ENCODE data around the gene BOD1. TPM values are rescaled to one million over a fixed set of nuclear protein-coding genes. Genes with fewer than 3 reads are reported as not detected.

Gene BOD1
- total RNA-seq, 1 donor from 2014 or later = 34.1 TPM

DNA sequence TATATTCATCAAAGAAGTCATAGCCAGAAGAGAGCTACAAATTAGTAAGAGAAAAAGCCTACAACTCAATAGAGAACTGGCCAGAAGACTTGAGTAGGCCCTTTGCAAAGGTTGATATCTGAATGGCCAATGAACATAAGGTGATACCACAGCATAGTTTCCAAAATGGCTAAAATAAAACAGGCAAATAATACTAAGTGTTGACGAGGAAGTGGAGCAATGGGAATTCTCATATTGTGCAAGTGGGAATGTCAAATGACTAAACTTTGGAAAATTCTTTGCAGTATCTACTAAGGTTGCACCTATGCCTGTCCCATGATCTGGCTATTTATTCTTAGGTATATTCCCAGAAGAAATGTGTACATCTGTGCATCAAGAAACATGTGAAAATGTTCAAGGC is 48.3 kb downstream of the BOD1 start:
- DNase-seq (ENCODE audit: extremely low spot score in 2 of 2) = no peak
- Histone ChIP-seq H3K36me3 (no peaks in the 10 kb centered on the region), H3K4me1 (peaks cover 7% of the 10 kb centered on the region), H3K9me3 (peaks cover 6% of the 10 kb centered on the region), H3K4me3 (no peak overlapping the region), H3K27me3 (no peaks in the 10 kb centered on the region), H3K27ac (no peak overlapping the region)
- intact Hi-C loops (cut with DNase I) = no loop called here
- TF ChIP-seq POLR2A (IDR thresholded peaks at IDR 0.05) (no peak), CTCF (IDR thresholded peaks at IDR 0.05) (no peak), POLR2AphosphoS5 (IDR thresholded peaks at IDR 0.05; ENCODE audit: insufficient read depth in 1 of 2, low read depth in 1 of 2) (no peak)

DNA sequence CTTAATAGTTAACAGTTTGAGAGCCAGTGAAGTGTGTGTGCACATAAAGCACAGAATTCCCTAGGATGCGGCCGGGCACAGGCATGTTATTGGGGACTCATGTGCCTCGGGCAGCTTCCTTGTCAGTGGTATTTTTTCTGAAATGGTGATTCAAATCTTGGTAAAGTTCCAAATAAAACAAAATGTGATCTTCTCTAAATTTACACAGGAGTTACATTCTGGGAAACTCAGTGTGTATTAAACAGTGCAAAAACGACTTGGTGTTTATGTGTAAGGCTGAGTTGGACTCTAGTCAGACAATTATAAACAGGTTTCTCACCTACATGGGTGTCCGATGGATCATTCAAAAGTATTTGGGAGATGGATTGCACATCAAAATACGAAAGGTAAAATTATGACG is 48.9 kb downstream of the BOD1 start:
- peaks cover 6% of the 10 kb centered on the region for H3K9me3 ChIP-seq
- H3K4me3 ChIP-seq = no peak overlapping the region
- H3K27ac ChIP-seq = no peak overlapping the region
- no peak for TF ChIP-seq POLR2A (IDR thresholded peaks at IDR 0.05)
- TF ChIP-seq POLR2AphosphoS5 (IDR thresholded peaks at IDR 0.05; ENCODE audit: insufficient read depth in 1 of 2, low read depth in 1 of 2) = no peak
- TF ChIP-seq CTCF (IDR thresholded peaks at IDR 0.05) = no peak
- H3K27me3 ChIP-seq = no peaks in the 10 kb centered on the region
- no peaks in the 10 kb centered on the region for H3K36me3 ChIP-seq
- DNase-seq (ENCODE audit: extremely low spot score in 2 of 2) = no peak
- intact Hi-C loops (cut with DNase I) = no loop called here
- H3K4me1 ChIP-seq = peaks cover 1% of the 10 kb centered on the region

GRCh38 chr5:173565491-173566072 is 50.9 kb downstream of the BOD1 start:
- Histone ChIP-seq H3K4me3 (no peak overlapping the region), H3K9me3 (peaks cover 6% of the 10 kb centered on the region), H3K27ac (no peak overlapping the region), H3K27me3 (no peaks in the 10 kb centered on the region), H3K4me1 (no peaks in the 10 kb centered on the region), H3K36me3 (no peaks in the 10 kb centered on the region)
- TF ChIP-seq CTCF (IDR thresholded peaks at IDR 0.05) (no peak), POLR2A (IDR thresholded peaks at IDR 0.05) (no peak), POLR2AphosphoS5 (IDR thresholded peaks at IDR 0.05; ENCODE audit: insufficient read depth in 1 of 2, low read depth in 1 of 2) (no peak)
- intact Hi-C loops (cut with DNase I) = no loop called here
- no peak for DNase-seq (ENCODE audit: extremely low spot score in 2 of 2)

- H3K9me3 ChIP-seq = peaks cover 6% of the 10 kb centered on the region
- intact Hi-C loops (cut with DNase I) = no loop called here
- no peak for DNase-seq (ENCODE audit: extremely low spot score in 2 of 2)
- no peaks in the 10 kb centered on the region for H3K4me1 ChIP-seq
- no peak overlapping the region for H3K4me3 ChIP-seq
- TF ChIP-seq POLR2A (IDR thresholded peaks at IDR 0.05) (no peak), CTCF (IDR thresholded peaks at IDR 0.05) (no peak)
- no peaks in the 10 kb centered on the region for H3K27me3 ChIP-seq
- no peaks in the 10 kb centered on the region for H3K36me3 ChIP-seq
- no peak overlapping the region for H3K27ac ChIP-seq
Observed at GRCh38 chr5:173564106-173564505, 52.3 kb downstream of the BOD1 start.

GRCh38 chr5:173563246-173563645 is 53.2 kb downstream of the BOD1 start:
- TF ChIP-seq POLR2AphosphoS5 (IDR thresholded peaks at IDR 0.05; ENCODE audit: insufficient read depth in 1 of 2, low read depth in 1 of 2) (no peak), POLR2A (IDR thresholded peaks at IDR 0.05) (no peak), CTCF (IDR thresholded peaks at IDR 0.05) (no peak)
- H3K4me1 ChIP-seq = no peaks in the 10 kb centered on the region
- H3K9me3 ChIP-seq = no peaks in the 10 kb centered on the region
- H3K27me3 ChIP-seq = no peaks in the 10 kb centered on the region
- DNase-seq (ENCODE audit: extremely low spot score in 2 of 2) = no peak
- H3K27ac ChIP-seq = no peak overlapping the region
- H3K4me3 ChIP-seq = no peak overlapping the region
- intact Hi-C loops (cut with DNase I) = no loop called here
- H3K36me3 ChIP-seq = no peaks in the 10 kb centered on the region

Measured in vagina (tissue), 2 donors.